ENCODE measurements around the gene SP8. TPM values are rescaled to one million over a fixed set of nuclear protein-coding genes. Genes with fewer than 3 reads are reported as not detected.
"Not testable (repeated sequence)": the region's sequence is repeated elsewhere in the genome, so short reads cannot be mapped to it uniquely, and the experiment has no call there.

Gene SP8
- total RNA-seq, 1 donor from 2014 or later, result not detected

GRCh38 chr7:20828947-20829346, 42.3 kb upstream of the SP8 start:
- H3K27me3 ChIP-seq, result peaks cover 3% of the 10 kb centered on the region
- TF ChIP-seq, protein P1, sequence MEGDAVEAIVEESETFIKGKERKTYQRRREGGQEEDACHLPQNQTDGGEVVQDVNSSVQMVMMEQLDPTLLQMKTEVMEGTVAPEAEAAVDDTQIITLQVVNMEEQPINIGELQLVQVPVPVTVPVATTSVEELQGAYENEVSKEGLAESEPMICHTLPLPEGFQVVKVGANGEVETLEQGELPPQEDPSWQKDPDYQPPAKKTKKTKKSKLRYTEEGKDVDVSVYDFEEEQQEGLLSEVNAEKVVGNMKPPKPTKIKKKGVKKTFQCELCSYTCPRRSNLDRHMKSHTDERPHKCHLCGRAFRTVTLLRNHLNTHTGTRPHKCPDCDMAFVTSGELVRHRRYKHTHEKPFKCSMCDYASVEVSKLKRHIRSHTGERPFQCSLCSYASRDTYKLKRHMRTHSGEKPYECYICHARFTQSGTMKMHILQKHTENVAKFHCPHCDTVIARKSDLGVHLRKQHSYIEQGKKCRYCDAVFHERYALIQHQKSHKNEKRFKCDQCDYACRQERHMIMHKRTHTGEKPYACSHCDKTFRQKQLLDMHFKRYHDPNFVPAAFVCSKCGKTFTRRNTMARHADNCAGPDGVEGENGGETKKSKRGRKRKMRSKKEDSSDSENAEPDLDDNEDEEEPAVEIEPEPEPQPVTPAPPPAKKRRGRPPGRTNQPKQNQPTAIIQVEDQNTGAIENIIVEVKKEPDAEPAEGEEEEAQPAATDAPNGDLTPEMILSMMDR (IDR thresholded peaks at IDR 0.05), result no peak
- no peak for ATAC-seq
- no peak for DNase-seq
- H3K4me1 ChIP-seq, result no peaks in the 10 kb centered on the region
- H3K27ac ChIP-seq, result no peak overlapping the region
- no peak overlapping the region for H3K4me3 ChIP-seq
- intact Hi-C loops (cut with DNase I), result no loop called here
- no peaks in the 10 kb centered on the region for H3K36me3 ChIP-seq
- H3K9me3 ChIP-seq, result no peaks in the 10 kb centered on the region

- intact Hi-C loops (cut with DNase I), result no loop called here
- TF ChIP-seq, protein P1 (IDR thresholded peaks at IDR 0.05), result no peak
- ATAC-seq, result no peak
Measured at GRCh38 chr7:20827172-20827571, 40.5 kb upstream of the SP8 start.

GRCh38 chr7:20826243-20826642, 39.6 kb upstream of the SP8 start:
- DNase-seq (no peak), ATAC-seq (no peak)
- H3K9me3 ChIP-seq, result no peaks in the 10 kb centered on the region
- intact Hi-C loops (cut with DNase I), result no loop called here
- H3K27ac ChIP-seq, result no peak overlapping the region
- TF ChIP-seq, protein P1 (IDR thresholded peaks at IDR 0.05), result no peak
- H3K4me1 ChIP-seq, result no peaks in the 10 kb centered on the region
- no peak overlapping the region for H3K4me3 ChIP-seq
- H3K36me3 ChIP-seq, result no peaks in the 10 kb centered on the region
- H3K27me3 ChIP-seq, result peaks cover 3% of the 10 kb centered on the region

More at GRCh38 chr7:20827172-20827571, 40.5 kb upstream of the SP8 start:
- Histone ChIP-seq H3K9me3 (no peaks in the 10 kb centered on the region), H3K27me3 (peaks cover 3% of the 10 kb centered on the region), H3K27ac (no peak overlapping the region), H3K4me1 (no peaks in the 10 kb centered on the region), H3K36me3 (no peaks in the 10 kb centered on the region), H3K4me3 (no peak overlapping the region)
- DNase-seq, result no peak

DNA sequence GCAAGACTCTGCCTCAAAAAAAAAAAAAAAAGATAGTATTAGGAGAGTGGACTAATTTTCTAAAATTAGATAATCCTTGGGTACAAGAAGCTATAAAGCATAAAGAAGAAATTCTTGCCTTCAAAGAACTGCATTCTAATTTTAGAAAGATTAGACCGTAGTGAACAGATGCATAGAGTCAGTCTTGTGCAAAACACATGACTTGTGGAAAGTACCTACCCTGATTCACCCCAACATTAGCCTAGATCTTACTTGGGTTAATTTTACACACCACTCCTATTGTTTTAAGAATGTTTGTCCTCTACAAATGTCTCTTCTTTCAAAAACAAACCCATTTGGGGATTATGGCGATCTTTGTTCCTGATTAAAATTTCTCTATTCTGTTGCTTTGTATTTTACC, 38.9 kb upstream of the SP8 start:
- H3K36me3 ChIP-seq, result no peaks in the 10 kb centered on the region
- H3K27me3 ChIP-seq, result peaks cover 3% of the 10 kb centered on the region
- intact Hi-C loops (cut with DNase I), result no loop called here
- H3K9me3 ChIP-seq, result no peaks in the 10 kb centered on the region
- DNase-seq, result no peak
- no peak for ATAC-seq
- no peak overlapping the region for H3K4me3 ChIP-seq
- TF ChIP-seq, protein P1 (IDR thresholded peaks at IDR 0.05), result no peak
- no peak overlapping the region for H3K27ac ChIP-seq
- no peaks in the 10 kb centered on the region for H3K4me1 ChIP-seq

- H3K27me3 ChIP-seq; H3K27ac ChIP-seq; ATAC-seq; DNase-seq; H3K36me3 ChIP-seq; intact Hi-C loops (cut with DNase I); H3K9me3 ChIP-seq; H3K4me1 ChIP-seq; H3K4me3 ChIP-seq: not testable (repeated sequence)
Measured at GRCh38 chr7:20821390-20821789, 34.7 kb upstream of the SP8 start.

DNA sequence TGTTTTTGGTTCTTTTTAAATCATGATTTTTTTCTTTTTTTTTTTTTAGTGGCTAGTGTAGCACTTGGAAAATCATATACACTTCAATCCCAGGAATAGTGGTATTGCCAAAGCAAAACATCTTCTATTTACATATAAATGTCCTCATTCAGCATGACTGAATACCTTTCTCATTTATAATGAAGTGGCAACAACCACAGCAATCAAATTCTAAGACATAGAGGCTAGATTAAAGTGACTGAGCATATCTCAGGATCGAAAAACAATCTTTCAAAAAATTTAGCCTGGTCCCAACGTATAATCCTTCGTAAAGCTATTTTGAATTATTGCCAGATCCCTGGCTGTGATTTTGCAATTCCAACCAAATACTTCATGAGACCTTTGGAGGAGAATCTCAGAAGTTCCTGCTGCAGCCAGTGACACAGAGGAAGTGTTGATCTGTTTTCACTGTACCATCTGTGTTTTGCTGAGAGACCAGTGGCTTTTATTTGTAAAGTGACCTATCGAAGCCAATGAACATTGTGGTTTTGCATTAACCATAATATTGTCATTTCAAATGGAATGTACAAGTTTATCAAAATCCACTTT, 29.8 kb upstream of the SP8 start:
- no peak overlapping the region for H3K4me3 ChIP-seq
- intact Hi-C loops (cut with DNase I), result no loop called here
- H3K27ac ChIP-seq, result no peak overlapping the region
- no peaks in the 10 kb centered on the region for H3K27me3 ChIP-seq
- TF ChIP-seq, protein P1 (IDR thresholded peaks at IDR 0.05), result no peak
- no peaks in the 10 kb centered on the region for H3K9me3 ChIP-seq
- no peak for ATAC-seq
- no peak for DNase-seq
- H3K36me3 ChIP-seq, result no peaks in the 10 kb centered on the region
- no peaks in the 10 kb centered on the region for H3K4me1 ChIP-seq

Data from upper lobe of right lung (tissue), 1 donor.